K562 (cell line): ENCODE results near the gene POLDIP3. TPM values are rescaled to one million over a fixed set of nuclear protein-coding genes. Genes with fewer than 3 reads are reported as not detected.

Source experiments
- CBX8 ChIP-seq: fragments of 200-600 bp; sonication (generic); IDR thresholded peaks from 2 replicates; pipeline ENCODE4 v1.6.1; 2012; ENCODE audit warnings: borderline replicate concordance, mixed run types, low read depth, mild to moderate bottlenecking, moderate library complexity, mixed read lengths, low read length, control low read depth, inconsistent platforms; ENCODE audit not compliant: poor library complexity, severe bottlenecking; ENCODE audit errors: extremely low read depth
- CLOCK ChIP-seq: fragments of 250-450 bp; sonication (Bioruptor Pico); IDR thresholded peaks from 2 replicates; pipeline ENCODE4 v1.4.0; 2020; ENCODE audit warnings: mild to moderate bottlenecking, moderate library complexity, borderline replicate concordance
- ETV6 ChIP-seq, 3 experiments: fragments of 150-350 bp in 1 of 3; sonication (generic) in 1 of 3; formaldehyde crosslinking in 1 of 3; IDR thresholded peaks; 2 replicates each; pipeline versions ENCODE4 v1.6.1 to v1.8.0; 2014 to 2022; ENCODE audit warnings: borderline replicate concordance in 2 of 3, low read depth in 2 of 3, antibody characterized with exemption in 1 of 3, low read length in 1 of 3, mild to moderate bottlenecking in 1 of 3, missing genetic modification reagents in 1 of 3
- GABPB1 ChIP-seq: sonication (generic); formaldehyde crosslinking; IDR thresholded peaks from 2 replicates; pipeline ENCODE4 v1.8.0; 2022; ENCODE audit warnings: mild to moderate bottlenecking, missing genetic modification reagents
- HIVEP1 ChIP-seq: fragments of 250-450 bp; sonication (Bioruptor Pico); IDR thresholded peaks from 2 replicates; pipeline ENCODE4 v1.4.0; 2020; ENCODE audit warnings: mild to moderate bottlenecking
- SMAD3 ChIP-seq: fragments of 450-650 bp; formaldehyde crosslinking; conservative IDR thresholded peaks from 2 replicates; pipeline ENCODE4 v1.4.0; 2020; ENCODE audit warnings: mild to moderate bottlenecking
- ZBTB11 ChIP-seq, 3 experiments: fragments of 200-800 bp in 1 of 3; fragments of 250-450 bp in 1 of 3; fragments of 450-650 bp in 1 of 3; sonication (Bioruptor Pico) in 1 of 3; sonication (Bioruptor generic) in 1 of 3; formaldehyde crosslinking in 1 of 3; IDR thresholded peaks; 2 replicates each; pipeline versions ENCODE4 v1.6.1 to v1.8.0; 2016 to 2022; ENCODE audit warnings: mild to moderate bottlenecking in 2 of 3, missing genetic modification characterization in 2 of 3, missing compliant biosample characterization in 1 of 3, moderate library complexity in 1 of 3
- ZKSCAN3 ChIP-seq: fragments of 250-450 bp; sonication (Bioruptor Pico); IDR thresholded peaks from 2 replicates; pipeline ENCODE4 v1.4.0; 2020
- ZNF133 ChIP-seq: fragments of 250-450 bp; sonication (Bioruptor Pico); IDR thresholded peaks from 2 replicates; pipeline ENCODE4 v1.4.0; 2020; ENCODE audit warnings: mild to moderate bottlenecking
- ZNF780A ChIP-seq: fragments of 250-450 bp; sonication (Bioruptor Pico); IDR thresholded peaks from 2 replicates; pipeline ENCODE4 v1.5.0; 2021; ENCODE audit warnings: mild to moderate bottlenecking
- polyA plus RNA-seq, 8 experiments: library from polyadenylated mRNA; depleted of rRNA in 4 of 8; stranded (reverse) in 5 of 8; unstranded in 3 of 8; fragments of >200 nt; fragmentation: Nextera tagmentation in 2 of 8; fragmentation: Illumina TruSeq in 1 of 8; extraction: Ambion mirVana in 2 of 8; extraction: Trizol in 1 of 8; gene quantifications; 2 replicates each; pipeline versions ENCODE4 v1.2.1 to v1.2.3, GENCODE V29; 2011 to 2014; ENCODE audit warnings: inconsistent platforms in 1 of 8, missing spikeins in 1 of 8
- total RNA-seq, 7 experiments: library from RNA; depleted of rRNA in 6 of 7; stranded (reverse); fragments of >200 nt in 6 of 7; fragmentation: Illumina TruSeq in 2 of 7; extraction: Trizol in 2 of 7; gene quantifications; 2 replicates each; pipeline versions ENCODE4 v1.2.1 to v1.2.3, GENCODE V29; 2011 to 2021; ENCODE audit warnings: low replicate concordance in 1 of 7

POLDIP3 gene
- total and polyA plus RNA-seq, 9 of the 15 experiments (the other 6 are each of a cell fraction or from before 2014, with no cell fraction given) = 14.3 to 53.0 (median 26.3) TPM

- TF ChIP-seq HIVEP1 (CRISPR knock-in tag) (no peak), CLOCK (CRISPR knock-in tag) (no peak), ETV6 (IDR thresholded peaks at IDR 0.05; ENCODE audit: borderline replicate concordance in 1 of 2, low read depth in 2 of 2, low read length in 1 of 2) (peak in 1 of 2 experiments; percentile 66; a peak in 2 of 4 replicates), ETV6 (CRISPR knock-in tag; IDR thresholded peaks at IDR 0.05; ENCODE audit: borderline replicate concordance) (peak; percentile 18; the same call in 1 of the 2 replicates), ZBTB11 (CRISPR knock-in tag; IDR thresholded peaks at IDR 0.05) (peak in 1 of 3 experiments; percentile 73; a peak in 1 of 6 replicates), ZNF780A (CRISPR knock-in tag) (peak; percentile 94), CBX8 (no peak), SMAD3 (peak; percentile 79), ZNF133 (CRISPR knock-in tag) (no peak), GABPB1 (peak; percentile 84), ZKSCAN3 (CRISPR knock-in tag) (no peak)
Measured at GRCh38 chr22:42615092-42615859, 593 bp upstream of the POLDIP3 start (continued).
